ENCODE measurements around the gene KMT2B. TPM values are rescaled to one million over a fixed set of nuclear protein-coding genes. Genes with fewer than 3 reads are reported as not detected.

Gene KMT2B
- total and polyA plus RNA-seq, 2 experiments from 2014 or later, result 15.8 to 49.8 TPM

GRCh38 chr19:35746087-35746462, 28.3 kb downstream of the KMT2B start (continued):
- TF ChIP-seq NANOG (IDR thresholded peaks at IDR 0.05; ENCODE audit: borderline replicate concordance) (no peak), EZH2 (IDR thresholded peaks at IDR 0.05; ENCODE audit: low read depth, unreplicated experiment) (no peak), EZH2phosphoT487 (IDR thresholded peaks at IDR 0.05; ENCODE audit: unreplicated experiment) (no peak), ETS1 (IDR thresholded peaks at IDR 0.05) (no peak), JUNB (IDR thresholded peaks at IDR 0.05; ENCODE audit: unreplicated experiment) (no peak), REST (IDR thresholded peaks at IDR 0.05; ENCODE audit: unreplicated experiment) (no peak), CREB1 (CRISPR knock-in tag; IDR thresholded peaks at IDR 0.05; ENCODE audit: low read depth) (no peak), POLR2AphosphoS5 (IDR thresholded peaks at IDR 0.05; ENCODE audit: low read depth) (no peak), STAT1 (IDR thresholded peaks at IDR 0.05; ENCODE audit: unreplicated experiment) (no peak)

GRCh38 chr19:35746531-35746930, 28.7 kb downstream of the KMT2B start:
- peaks cover 5% of the 10 kb centered on the region for H3K27me3 Mint-ChIP-seq (ENCODE audit: insufficient read depth, low read depth, poor library complexity)
- Histone ChIP-seq H3K4me1 (ENCODE audit: insufficient read depth) (peaks cover 18% of the 10 kb centered on the region), H3K36me3 (ENCODE audit: insufficient read depth) (no peaks in the 10 kb centered on the region), H3K79me2 (replicated peaks; ENCODE audit: insufficient read depth) (peaks cover 14% of the 10 kb centered on the region), H3K4me3 (peak overlapping the region; percentile 76), H3K4me2 (peak overlapping the region; percentile 79), H2AFZ (no peak overlapping the region), H4K20me1 (replicated peaks; ENCODE audit: insufficient read depth) (no peaks in the 10 kb centered on the region), H3K27ac (ENCODE audit: low read depth) (no peak overlapping the region), H3F3A (replicated peaks; ENCODE audit: low read depth) (peaks cover 8% of the 10 kb centered on the region), H3K9me2 (ENCODE audit: insufficient read depth) (no peaks in the 10 kb centered on the region), H3K27me3 (ENCODE audit: insufficient read depth) (no peaks in the 10 kb centered on the region)
- ATAC-seq (no peak), DNase-seq (ENCODE audit: low spot score) (no peak)
- H3K4me3 Mint-ChIP-seq, result peak overlapping the region; percentile 97
- no peak for TF ChIP-seq ZNF462 (CRISPR knock-in tag; IDR thresholded peaks at IDR 0.05)
- peaks cover 7% of the 10 kb centered on the region for H3K36me3 Mint-ChIP-seq (ENCODE audit: low read depth)
- H3K9me3 Mint-ChIP-seq, result no peaks in the 10 kb centered on the region; the same call in 1 of the 3 replicates
- H3K27ac Mint-ChIP-seq, result peak overlapping the region; percentile 100; the same call in 1 of the 2 replicates
- peaks cover 25% of the 10 kb centered on the region for H3K4me1 Mint-ChIP-seq
